ENCODE measurements around the gene SPOCK1. TPM values are rescaled to one million over a fixed set of nuclear protein-coding genes. Genes with fewer than 3 reads are reported as not detected.

SPOCK1 gene
- total and polyA plus RNA-seq, 9 of the 15 experiments (the other 6 are each of a cell fraction or from before 2014, with no cell fraction given), result 0.01 to 0.35 (median 0.04) TPM; not detected in 6

DNA sequence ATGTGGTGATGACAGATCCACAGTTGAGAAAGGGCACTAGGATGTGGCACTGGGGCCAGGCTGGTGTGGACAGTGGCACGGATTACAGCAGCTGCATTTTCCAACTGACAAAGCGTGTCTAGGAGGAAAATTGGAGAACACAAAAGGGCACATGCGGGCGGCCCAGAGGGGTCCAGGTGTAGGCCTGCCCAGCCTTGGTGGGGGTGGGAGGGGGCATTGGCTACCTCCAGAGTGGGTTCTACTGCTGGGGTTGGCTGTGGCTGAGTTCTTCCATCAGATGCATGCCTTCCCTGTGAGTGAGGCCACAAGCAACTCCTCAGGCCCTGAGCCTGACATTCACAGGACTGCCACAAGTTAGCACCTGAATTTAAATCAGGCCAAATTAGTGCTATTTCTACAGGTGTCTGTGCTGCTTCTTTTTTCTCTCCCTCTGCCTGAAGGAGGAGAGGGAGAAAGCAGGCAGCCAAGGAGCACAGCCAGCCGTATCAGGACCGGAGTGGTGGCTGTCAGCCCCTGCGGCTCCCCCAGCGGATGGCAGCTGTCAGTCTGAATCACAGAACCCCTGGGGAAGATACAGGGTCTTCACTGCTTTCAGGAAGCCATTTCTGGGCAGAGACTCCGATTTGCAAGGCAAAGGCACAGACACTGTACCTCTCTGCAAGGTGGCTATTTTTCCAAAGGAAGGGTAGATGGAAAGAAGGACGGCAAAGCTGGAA is 464.2 kb downstream of the SPOCK1 start (continued):
- TF ChIP-seq, protein P1, sequence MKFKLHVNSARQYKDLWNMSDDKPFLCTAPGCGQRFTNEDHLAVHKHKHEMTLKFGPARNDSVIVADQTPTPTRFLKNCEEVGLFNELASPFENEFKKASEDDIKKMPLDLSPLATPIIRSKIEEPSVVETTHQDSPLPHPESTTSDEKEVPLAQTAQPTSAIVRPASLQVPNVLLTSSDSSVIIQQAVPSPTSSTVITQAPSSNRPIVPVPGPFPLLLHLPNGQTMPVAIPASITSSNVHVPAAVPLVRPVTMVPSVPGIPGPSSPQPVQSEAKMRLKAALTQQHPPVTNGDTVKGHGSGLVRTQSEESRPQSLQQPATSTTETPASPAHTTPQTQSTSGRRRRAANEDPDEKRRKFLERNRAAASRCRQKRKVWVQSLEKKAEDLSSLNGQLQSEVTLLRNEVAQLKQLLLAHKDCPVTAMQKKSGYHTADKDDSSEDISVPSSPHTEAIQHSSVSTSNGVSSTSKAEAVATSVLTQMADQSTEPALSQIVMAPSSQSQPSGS (CRISPR knock-in tag; IDR thresholded peaks at IDR 0.05), result no peak
- TF ChIP-seq CEBPG (CRISPR knock-in tag; IDR thresholded peaks at IDR 0.05) (no peak), CEBPG (tag; conservative IDR thresholded peaks at IDR 0.05 in 1 of 2, IDR thresholded peaks at IDR 0.05 in 1 of 2) (no peak), LEF1 (IDR thresholded peaks at IDR 0.05) (no peak)

DNA sequence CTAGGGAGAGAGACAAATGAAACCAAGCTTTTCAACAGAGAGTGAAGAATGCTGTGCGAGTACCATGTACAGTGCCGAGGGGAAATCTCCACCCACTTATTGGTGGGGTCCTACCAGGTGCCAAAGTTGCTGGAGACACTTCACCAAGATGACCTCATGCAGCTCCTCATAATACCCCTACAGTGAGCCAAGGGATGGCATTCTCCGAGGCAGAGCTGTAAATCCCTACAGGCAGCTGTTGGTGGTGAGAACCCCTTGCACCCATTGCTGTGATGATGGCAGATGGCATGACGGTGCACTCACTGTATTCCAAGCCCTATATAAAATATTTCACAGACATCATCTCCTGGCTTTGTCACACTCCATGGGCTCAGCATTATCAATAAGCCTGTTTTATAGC is 464.9 kb downstream of the SPOCK1 start:
- H3K4me3 ChIP-seq, result no peak overlapping the region
- DNase-seq (ENCODE audit: extremely low read depth in 1 of 4, low spot score in 3 of 4) (no peak), ATAC-seq (no peak), FAIRE-seq (no peak)
- ChIA-PET POLR2A (no interaction called here), CTCF (ENCODE audit: low intra/inter-chr PET ratio) (no interaction called here)
- no peaks in the 10 kb centered on the region for H3K9me1 ChIP-seq (ENCODE audit: control insufficient read depth, insufficient read depth, low read length)
- no peaks in the 10 kb centered on the region for H3K79me2 ChIP-seq (ENCODE audit: control insufficient read depth, insufficient read depth, low read length)
- intact Hi-C loops (cut with micrococcal nuclease) (no loop called here), in situ Hi-C loops (cut with MboI) (no loop called here)
- BruUV-seq (replicated peaks), result no TSS peak
- no peaks in the 10 kb centered on the region for H3K36me3 ChIP-seq (ENCODE audit: control insufficient read depth, insufficient read depth, low read length)
- no peak overlapping the region for H2AFZ ChIP-seq (ENCODE audit: low read depth, low read length)
- no peaks in the 10 kb centered on the region for H3K9me3 ChIP-seq (replicated peaks; ENCODE audit: control insufficient read depth, insufficient read depth, low read depth, low read length)
- H4K20me1 ChIP-seq (replicated peaks; ENCODE audit: control insufficient read depth, insufficient read depth, low read length), result no peaks in the 10 kb centered on the region
- no peak overlapping the region for H3K9ac ChIP-seq (ENCODE audit: insufficient read depth in 1 of 2, low read depth in 2 of 2, low read length in 2 of 2)
- WGBS (ENCODE audit: insufficient coverage, low coverage, missing lambda C conversion rate), result 2% methylated on average over 4 of the region's 4 CpGs
- H3K27me3 ChIP-seq (ENCODE audit: control insufficient read depth in 2 of 2, insufficient read depth in 2 of 2, low read length in 2 of 2), result peaks cover 0 to 16% of the 10 kb centered on the region in 2 experiments; a peak in 2 of 5 replicates
- H3K4me2 ChIP-seq (ENCODE audit: insufficient read depth, low read length), result no peak overlapping the region
- H3K4me1 ChIP-seq (replicated peaks in 1 of 2; ENCODE audit: control insufficient read depth in 2 of 2, insufficient read depth in 2 of 2, low read length in 2 of 2), result no peaks in the 10 kb centered on the region
- no peak overlapping the region for H3K27ac ChIP-seq (ENCODE audit: extremely low read depth, low read depth, low read length)
- no peak for TF ChIP-seq TCFL5 (CRISPR knock-in tag; conservative IDR thresholded peaks at IDR 0.05)
- TF ChIP-seq ZNF324 (CRISPR knock-in tag; IDR thresholded peaks at IDR 0.05), result no peak
- TF ChIP-seq NFIX (CRISPR knock-in tag; IDR thresholded peaks at IDR 0.05; ENCODE audit: low read depth), result no peak
- TF ChIP-seq HLTF (IDR thresholded peaks at IDR 0.05), result no peak
- no peak for TF ChIP-seq PPARD (CRISPR knock-in tag; IDR thresholded peaks at IDR 0.05)
- no peak for TF ChIP-seq SIN3A (IDR thresholded peaks at IDR 0.05; ENCODE audit: borderline replicate concordance in 2 of 2, control insufficient read depth in 1 of 2, low read depth in 2 of 2, low read length in 2 of 2)
- no peak for TF ChIP-seq FOXA3 (CRISPR knock-in tag; conservative IDR thresholded peaks at IDR 0.05 in 1 of 2, IDR thresholded peaks at IDR 0.05 in 1 of 2)
- no peak for TF ChIP-seq TAF15 (IDR thresholded peaks at IDR 0.05; ENCODE audit: low read depth, low read length)
- TF ChIP-seq, protein P2, sequence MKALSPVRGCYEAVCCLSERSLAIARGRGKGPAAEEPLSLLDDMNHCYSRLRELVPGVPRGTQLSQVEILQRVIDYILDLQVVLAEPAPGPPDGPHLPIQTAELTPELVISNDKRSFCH (CRISPR knock-in tag; IDR thresholded peaks at IDR 0.05), result no peak
- TF ChIP-seq, protein P2 (tag; IDR thresholded peaks at IDR 0.05), result no peak
- TF ChIP-seq, protein P3, sequence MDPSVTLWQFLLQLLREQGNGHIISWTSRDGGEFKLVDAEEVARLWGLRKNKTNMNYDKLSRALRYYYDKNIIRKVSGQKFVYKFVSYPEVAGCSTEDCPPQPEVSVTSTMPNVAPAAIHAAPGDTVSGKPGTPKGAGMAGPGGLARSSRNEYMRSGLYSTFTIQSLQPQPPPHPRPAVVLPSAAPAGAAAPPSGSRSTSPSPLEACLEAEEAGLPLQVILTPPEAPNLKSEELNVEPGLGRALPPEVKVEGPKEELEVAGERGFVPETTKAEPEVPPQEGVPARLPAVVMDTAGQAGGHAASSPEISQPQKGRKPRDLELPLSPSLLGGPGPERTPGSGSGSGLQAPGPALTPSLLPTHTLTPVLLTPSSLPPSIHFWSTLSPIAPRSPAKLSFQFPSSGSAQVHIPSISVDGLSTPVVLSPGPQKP (CRISPR knock-in tag; IDR thresholded peaks at IDR 0.05), result no peak
- TF ChIP-seq ZFP1 (CRISPR knock-in tag; IDR thresholded peaks at IDR 0.05), result no peak
- TF ChIP-seq, protein P4, sequence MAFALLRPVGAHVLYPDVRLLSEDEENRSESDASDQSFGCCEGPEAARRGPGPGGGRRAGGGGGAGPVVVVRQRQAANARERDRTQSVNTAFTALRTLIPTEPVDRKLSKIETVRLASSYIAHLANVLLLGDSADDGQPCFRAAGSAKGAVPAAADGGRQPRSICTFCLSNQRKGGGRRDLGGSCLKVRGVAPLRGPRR (CRISPR knock-in tag; IDR thresholded peaks at IDR 0.05), result no peak
- TF ChIP-seq SLC30A9 (CRISPR knock-in tag; IDR thresholded peaks at IDR 0.05), result no peak
